ENCODE measurements around the gene WNT4. TPM values are rescaled to one million over a fixed set of nuclear protein-coding genes. Genes with fewer than 3 reads are reported as not detected.

WNT4 gene
- total and polyA plus RNA-seq, 2 of the 8 experiments (the other 6 are each of a cell fraction or from before 2014, with no cell fraction given) = 1.3 to 6.6 TPM

DNA sequence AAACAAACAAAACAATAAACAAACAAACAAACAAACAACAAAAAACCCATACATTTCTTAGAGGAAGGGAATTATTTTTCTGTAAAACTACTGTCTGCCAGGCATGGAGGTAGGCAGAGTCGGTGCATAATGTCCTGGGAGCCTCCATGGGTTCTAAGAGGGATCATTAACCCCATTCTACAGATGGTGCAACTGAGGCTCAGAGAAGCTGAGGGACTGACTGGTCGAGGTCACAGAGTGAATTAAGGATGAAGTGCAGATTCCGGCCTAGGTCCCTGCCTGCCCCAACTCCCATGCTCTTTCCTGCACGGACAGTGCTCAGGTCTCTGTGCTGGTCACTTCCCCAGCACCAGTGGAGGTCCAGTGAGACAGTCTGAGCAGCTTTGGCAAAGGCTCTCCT is 15.8 kb upstream of the WNT4 start:
- Histone ChIP-seq H4K5ac (ENCODE audit: insufficient read length, low read depth, low read length) (no peak overlapping the region), H3K27ac (ENCODE audit: low read depth, low read length) (no peak overlapping the region), H3K9me3 (ENCODE audit: insufficient read depth in 2 of 2, low read depth in 1 of 2, low read length in 1 of 2) (no peaks in the 10 kb centered on the region), H3K9ac (replicated peaks in 1 of 4; ENCODE audit: extremely low read depth in 1 of 4, low read depth in 3 of 4, low read length in 3 of 4) (no peak overlapping the region), H3K23me2 (ENCODE audit: low read depth, low read length) (no peaks in the 10 kb centered on the region), H2BK5ac (ENCODE audit: low read depth, low read length) (no peak overlapping the region), H3K23ac (ENCODE audit: insufficient read length) (no peak overlapping the region), H3K27me3 (replicated peaks in 1 of 4; ENCODE audit: control insufficient read depth in 3 of 4, extremely low read depth in 1 of 4, insufficient read depth in 3 of 4, low read length in 3 of 4) (no peaks in the 10 kb centered on the region), H3K4ac (replicated peaks; ENCODE audit: insufficient read length, low read depth, low read length) (no peak overlapping the region), H3K4me3 (ENCODE audit: extremely low read depth in 1 of 4, insufficient read depth in 2 of 4, low read depth in 3 of 4, low read length in 4 of 4) (no peak overlapping the region), H4K8ac (ENCODE audit: extremely low read depth, insufficient read depth, low read length) (no peak overlapping the region; the same call in 1 of the 2 replicates), H2BK12ac (ENCODE audit: low read depth, low read length) (no peak overlapping the region), H4K91ac (replicated peaks; ENCODE audit: insufficient read length, low read length) (no peak overlapping the region), H3K4me1 (replicated peaks in 1 of 4; ENCODE audit: control insufficient read depth in 3 of 4, insufficient read depth in 4 of 4, low read length in 3 of 4) (no peaks in the 10 kb centered on the region), H3K56ac (replicated peaks; ENCODE audit: insufficient read length, low read depth, low read length) (no peak overlapping the region), H3K79me2 (ENCODE audit: control insufficient read depth in 1 of 2, insufficient read depth in 2 of 2, low read length in 2 of 2) (no peaks in the 10 kb centered on the region), H3K14ac (ENCODE audit: insufficient read length) (no peak overlapping the region), H3K18ac (ENCODE audit: extremely low read depth, low read length) (no peak overlapping the region), H3K4me2 (ENCODE audit: insufficient read depth in 1 of 2, low read depth in 2 of 2, low read length in 2 of 2) (no peak overlapping the region), H3K79me1 (ENCODE audit: low read depth, low read length) (no peaks in the 10 kb centered on the region), H4K20me1 (replicated peaks in 1 of 2; ENCODE audit: control insufficient read depth in 1 of 2, insufficient read depth in 2 of 2, low read length in 2 of 2) (no peaks in the 10 kb centered on the region), H2BK15ac (ENCODE audit: low read length) (no peak overlapping the region), H2BK20ac (ENCODE audit: low read length) (no peak overlapping the region), H2AK5ac (ENCODE audit: low read depth, low read length) (no peak overlapping the region), H2BK120ac (replicated peaks; ENCODE audit: low read depth, low read length) (no peak overlapping the region), H2AFZ (ENCODE audit: low read length) (no peak overlapping the region), H3K36me3 (ENCODE audit: control insufficient read depth in 2 of 4, insufficient read depth in 4 of 4, low read length in 3 of 4) (no peaks in the 10 kb centered on the region)
- DNase-seq (ENCODE audit: low read depth in 1 of 2, low spot score in 2 of 2) (no peak), FAIRE-seq (no peak)
- ChIA-PET POLR2A (ENCODE audit: partially characterized antibody) (no interaction called here), CTCF (ENCODE audit: partially characterized antibody) (interaction anchor here (1.6 kb wide), 1 partner anchor 12 kb away, joined by 5 read pairs; no protein-coding TSS in a partner anchor)
- TF ChIP-seq TEAD4 (IDR thresholded peaks at IDR 0.05; ENCODE audit: low read depth, low read length) = no peak
- TF ChIP-seq YY1 (IDR thresholded peaks at IDR 0.05; ENCODE audit: low read depth, low read length) = no peak
- 0 out of 2 replicates have a peak, but pooled peaks have one; percentile 12 for TF ChIP-seq KDM1A (IDR thresholded peaks at IDR 0.05; ENCODE audit: borderline replicate concordance, low read length)
- no peak for TF ChIP-seq RAD21 (IDR thresholded peaks at IDR 0.05 in 1 of 2, conservative IDR thresholded peaks at IDR 0.05 in 1 of 2; ENCODE audit: low read depth in 2 of 2, low read length in 2 of 2)
- TF ChIP-seq E2F6 (IDR thresholded peaks at IDR 0.05) = no peak
- TF ChIP-seq ZNF274 (IDR thresholded peaks at IDR 0.05; ENCODE audit: borderline replicate concordance, extremely low read depth, low read length) = no peak
- 90% methylated on average over 4 of the region's 4 CpGs; no CpG with 5 or more reads in 1 of the 2 experiments for WGBS, 2 experiments (ENCODE audit: extremely low coverage in 1 of 2, insufficient coverage in 1 of 2, insufficient read length in 1 of 2, insufficient replicate concordance in 2 of 2, low coverage in 1 of 2, low lambda C conversion rate in 2 of 2, missing lambda C conversion rate in 1 of 2)
